Hepatocyte (in vitro differentiated cells): Measurements from ENCODE around the gene HRC. TPM values are rescaled to one million over a fixed set of nuclear protein-coding genes. Genes with fewer than 3 reads are reported as not detected.
"Not testable (repeated sequence)": the region's sequence is repeated elsewhere in the genome, so short reads cannot be mapped to it uniquely, and the experiment has no call there.

Source experiments
- DNase-seq: peaks from one replicate; pipeline ENCODE4 v3.0.0-alpha.2; 2016; ENCODE audit warnings: low spot score
- H2AFZ ChIP-seq: fragments of 200-600 bp; sonication (generic); 2 replicates; pipeline ENCODE4 v1.6.0; 2016; ENCODE audit warnings: antibody characterized with exemption, mild to moderate bottlenecking
- H3K27ac ChIP-seq: fragments of 200-600 bp; sonication (generic); 2 replicates; pipeline ENCODE4 v1.5.1; 2016; ENCODE audit warnings: mild to moderate bottlenecking
- H3K27me3 ChIP-seq: fragments of 200-600 bp; sonication (generic); 2 replicates; pipeline ENCODE4 v1.6.1; 2016
- H3K36me3 ChIP-seq: fragments of 200-600 bp; sonication (generic); replicated peaks from 2 replicates; pipeline ENCODE4 v1.5.1; 2016; ENCODE audit warnings: low read depth; ENCODE audit not compliant: insufficient read depth
- H3K4me1 ChIP-seq: fragments of 200-600 bp; sonication (generic); 2 replicates; pipeline ENCODE4 v1.5.1; 2016; ENCODE audit warnings: mild to moderate bottlenecking, moderate library complexity; ENCODE audit not compliant: insufficient read depth
- H3K4me2 ChIP-seq: fragments of 200-600 bp; sonication (generic); 2 replicates; pipeline ENCODE4 v1.6.0; 2016
- H3K4me3 ChIP-seq: fragments of 200-600 bp; sonication (generic); 2 replicates; pipeline ENCODE4 v1.5.1; 2016; ENCODE audit warnings: mild to moderate bottlenecking
- H3K79me2 ChIP-seq: fragments of 200-600 bp; sonication (generic); 2 replicates; pipeline ENCODE4 v1.6.0; 2017; ENCODE audit warnings: mild to moderate bottlenecking
- H3K9me2 ChIP-seq: fragments of 200-600 bp; sonication (generic); replicated peaks from 2 replicates; pipeline ENCODE4 v1.6.0; 2017; ENCODE audit warnings: mild to moderate bottlenecking; ENCODE audit not compliant: insufficient read depth
- H3K9me3 ChIP-seq: fragments of 200-600 bp; sonication (generic); 2 replicates; pipeline ENCODE4 v1.5.1; 2016; ENCODE audit warnings: low read depth, mild to moderate bottlenecking
- H4K20me1 ChIP-seq: fragments of 200-600 bp; sonication (generic); 2 replicates; pipeline ENCODE4 v1.6.0; 2016; ENCODE audit warnings: mild to moderate bottlenecking; ENCODE audit not compliant: insufficient read depth, poor library complexity, severe bottlenecking
- CTCF ChIP-seq: fragments of 200-600 bp; sonication (generic); IDR thresholded peaks from 2 replicates; pipeline ENCODE4 v1.5.1; 2016; ENCODE audit warnings: antibody characterized with exemption, mild to moderate bottlenecking; ENCODE audit not compliant: poor library complexity
- EZH2 ChIP-seq: fragments of 200-600 bp; sonication (generic); IDR thresholded peaks from 2 replicates; pipeline ENCODE4 v1.6.1; 2016; ENCODE audit warnings: antibody characterized with exemption, mild to moderate bottlenecking, borderline replicate concordance
- EZH2phosphoT487 ChIP-seq: fragments of 200-600 bp; sonication (generic); IDR thresholded peaks from one replicate; pipeline ENCODE4 v1.6.1; 2018; ENCODE audit warnings: antibody characterized with exemption, mild to moderate bottlenecking, low read depth, moderate library complexity; ENCODE audit not compliant: unreplicated experiment, severe bottlenecking
- WGBS: methylation state at CpG from one replicate; pipeline ENCODE4 v1.1.6; 2016; ENCODE audit warnings: low lambda C conversion rate; ENCODE audit errors: missing lambda C conversion rate; 5-methylcytosine and 5-hydroxymethylcytosine counted together
- polyA plus RNA-seq: library from polyadenylated mRNA; unstranded; fragments of >200 nt; fragmentation: Nextera tagmentation; extraction: Ambion mirVana; gene quantifications from 2 replicates; pipeline ENCODE4 v1.2.1, GENCODE V29; 2016
- total RNA-seq: library from RNA; depleted of rRNA; stranded (reverse); fragments of >200 nt; gene quantifications from 2 replicates; pipeline ENCODE4 v1.2.3, GENCODE V29; 2014

The HRC gene
- total and polyA plus RNA-seq, 2 experiments from 2014 or later, result 0.48 to 0.50 TPM

GRCh38 chr19:49148044-49148682 lies 7.0 kb downstream of the HRC start:
- TF ChIP-seq EZH2phosphoT487 (no peak), EZH2 (no peak), CTCF (no peak)
- Histone ChIP-seq H4K20me1 (no peaks in the 10 kb centered on the region), H3K4me1 (peaks cover 16% of the 10 kb centered on the region), H3K79me2 (no peaks in the 10 kb centered on the region), H3K9me2 (no peaks in the 10 kb centered on the region), H2AFZ (no peak overlapping the region), H3K4me2 (peak overlapping the region; percentile 88), H3K9me3 (no peaks in the 10 kb centered on the region), H3K27me3 (no peaks in the 10 kb centered on the region), H3K4me3 (no peak overlapping the region), H3K36me3 (no peaks in the 10 kb centered on the region), H3K27ac (no peak overlapping the region)
- DNase-seq, result no peak
- 85% methylated on average over 11 of the region's 11 CpGs for WGBS

GRCh38 chr19:49146408-49146770 lies 8.8 kb downstream of the HRC start:
- Histone ChIP-seq H3K4me1 (peaks cover 16% of the 10 kb centered on the region), H3K4me2 (peak overlapping the region; percentile 72)
- not testable (repeated sequence) for H2AFZ ChIP-seq

GRCh38 chr19:49145573-49146407 lies 9.4 kb downstream of the HRC start:
- H3K4me3 ChIP-seq, result no peak overlapping the region
- TF ChIP-seq CTCF (peak; percentile 76), EZH2phosphoT487 (no peak), EZH2 (no peak)
- H3K79me2 ChIP-seq, result no peaks in the 10 kb centered on the region
- peak overlapping the region; percentile 72 for H3K4me2 ChIP-seq
- no peaks in the 10 kb centered on the region for H3K27me3 ChIP-seq
- no peaks in the 10 kb centered on the region for H4K20me1 ChIP-seq
- no peak overlapping the region for H2AFZ ChIP-seq
- no peaks in the 10 kb centered on the region for H3K9me2 ChIP-seq
- H3K4me1 ChIP-seq, result peaks cover 10% of the 10 kb centered on the region
- H3K27ac ChIP-seq, result no peak overlapping the region
- H3K36me3 ChIP-seq, result no peaks in the 10 kb centered on the region
- whole genome bisulfite sequencing, result 9% methylated on average over 29 of the region's 30 CpGs
- H3K9me3 ChIP-seq, result no peaks in the 10 kb centered on the region
- DNase-seq, result peak; percentile 78

More at GRCh38 chr19:49146408-49146770, 8.8 kb downstream of the HRC start:
- H3K79me2 ChIP-seq, DNase-seq, H3K4me3 ChIP-seq, H3K9me3 ChIP-seq, H3K9me2 ChIP-seq, H3K27me3 ChIP-seq, H3K36me3 ChIP-seq, H3K27ac ChIP-seq, H4K20me1 ChIP-seq: not testable (repeated sequence)
- WGBS, result 19% methylated on average over 6 of the region's 7 CpGs

GRCh38 chr19:49142866-49143335 lies 12.3 kb downstream of the HRC start:
- no peak overlapping the region for H3K4me3 ChIP-seq
- no peaks in the 10 kb centered on the region for H3K36me3 ChIP-seq
- no peaks in the 10 kb centered on the region for H4K20me1 ChIP-seq
- H3K9me3 ChIP-seq, result no peaks in the 10 kb centered on the region
- H2AFZ ChIP-seq, result peak overlapping the region; percentile 61
- peak; percentile 93 for DNase-seq
- H3K79me2 ChIP-seq, result no peaks in the 10 kb centered on the region
- TF ChIP-seq CTCF (no peak), EZH2phosphoT487 (no peak), EZH2 (no peak)
- H3K27me3 ChIP-seq, result no peaks in the 10 kb centered on the region
- H3K4me2 ChIP-seq, result peak overlapping the region; percentile 84
- 6% methylated on average over 20 of the region's 21 CpGs for WGBS
- no peak overlapping the region for H3K27ac ChIP-seq
- H3K9me2 ChIP-seq, result no peaks in the 10 kb centered on the region
- no peaks in the 10 kb centered on the region for H3K4me1 ChIP-seq
